Naive thymus-derived CD4-positive, alpha-beta T cell (primary cell): ENCODE results near the gene IGSF1. TPM values are rescaled to one million over a fixed set of nuclear protein-coding genes. Genes with fewer than 3 reads are reported as not detected.

Experiments used
- ATAC-seq: fragments of 150-1000 bp; cut with Tn5 transposase; 2 replicates; pipeline ENCODE4 v1.10.0; 2021; ENCODE audit warnings: mild to moderate bottlenecking, moderate library complexity
- CTCF ChIA-PET: fragments of 350-600 bp; sonication (Branson Sonifier 250); formaldehyde crosslinking; loops from one replicate; lab custom pipeline; 2021; ENCODE audit warnings: antibody characterized with exemption; lab: Charles Lee
- POLR2A ChIA-PET: fragments of 350-600 bp; sonication (Branson Sonifier 250); formaldehyde crosslinking; loops from one replicate; lab custom pipeline; 2021; ENCODE audit warnings: antibody characterized with exemption, inconsistent platforms; lab: Charles Lee
- DNase-seq, 9 donors: peaks; one replicate each; pipeline versions ENCODE4 v3.0.0 to v3.0.0-alpha.2; 2020 to 2022; ENCODE audit warnings: mixed read lengths in 1 of 9
- H3K27ac ChIP-seq: one replicate; pipeline ENCODE4 v1.7.0; 2013; ENCODE audit warnings: mild to moderate bottlenecking, low read depth, low read length, moderate library complexity
- H3K27me3 ChIP-seq, 2 donors: one replicate each; pipeline ENCODE4 v1.7.0; 2013; ENCODE audit warnings: low read length in 2 of 2, mild to moderate bottlenecking in 2 of 2, moderate library complexity in 2 of 2; ENCODE audit not compliant: control insufficient read depth in 2 of 2, insufficient read depth in 2 of 2
- H3K36me3 ChIP-seq, 3 experiments: 1 replicate in 2 of 3; 2 replicates in 1 of 3; pipeline ENCODE4 v1.7.0; 2013; ENCODE audit warnings: low read length in 3 of 3, mild to moderate bottlenecking in 3 of 3, moderate library complexity in 1 of 3; ENCODE audit not compliant: insufficient read depth in 3 of 3, control insufficient read depth in 2 of 3
- H3K4me1 ChIP-seq, 2 donors: one replicate each; pipeline ENCODE4 v1.7.0; 2013; ENCODE audit warnings: low read length in 2 of 2, mild to moderate bottlenecking in 2 of 2, moderate library complexity in 1 of 2; ENCODE audit not compliant: control insufficient read depth in 2 of 2, insufficient read depth in 2 of 2
- H3K4me3 ChIP-seq: 2 replicates; pipeline ENCODE4 v1.7.0; 2013; ENCODE audit warnings: mild to moderate bottlenecking, low read length
- H3K9me3 ChIP-seq, 3 experiments: 1 replicate in 2 of 3; 2 replicates in 1 of 3; pipeline ENCODE4 v1.7.0; 2013; ENCODE audit warnings: low read length in 3 of 3; ENCODE audit not compliant: control insufficient read depth in 2 of 3
- H3K27ac Mint-ChIP-seq, 9 donors: one replicate each; pipeline ENCODE4 v1.8.0; 2020 to 2022; ENCODE audit warnings: mixed read lengths in 9 of 9, mild to moderate bottlenecking in 8 of 9, moderate library complexity in 5 of 9, inconsistent platforms in 2 of 9
- H3K27me3 Mint-ChIP-seq, 5 donors: one replicate each; pipeline ENCODE4 v1.8.0; 2021 to 2022; ENCODE audit warnings: mixed read lengths in 5 of 5, mild to moderate bottlenecking in 1 of 5
- H3K36me3 Mint-ChIP-seq, 5 donors: one replicate each; pipeline ENCODE4 v1.8.0; 2020 to 2022; ENCODE audit warnings: mixed read lengths in 5 of 5, mild to moderate bottlenecking in 3 of 5, inconsistent platforms in 1 of 5
- H3K4me1 Mint-ChIP-seq, 7 donors: one replicate each; pipeline ENCODE4 v1.8.0; 2020 to 2022; ENCODE audit warnings: mixed read lengths in 7 of 7, mild to moderate bottlenecking in 3 of 7, inconsistent platforms in 1 of 7
- H3K4me3 Mint-ChIP-seq, 10 donors: one replicate each; pipeline ENCODE4 v1.8.0; 2020 to 2022; ENCODE audit warnings: mild to moderate bottlenecking in 10 of 10, mixed read lengths in 10 of 10, moderate library complexity in 6 of 10, inconsistent platforms in 2 of 10
- H3K9me3 Mint-ChIP-seq, 11 donors: one replicate each; pipeline ENCODE4 v1.8.0; 2020 to 2022; ENCODE audit warnings: mixed read lengths in 11 of 11, mild to moderate bottlenecking in 4 of 11, inconsistent platforms in 1 of 11, moderate library complexity in 1 of 11
- intact Hi-C, 2 donors: fragments of 100-400 bp; cut with micrococcal nuclease; formaldehyde crosslinking; loops; one replicate each; pipeline ENCODE4 v1.15.1; 2023
- polyA plus RNA-seq, 2 donors: library from polyadenylated mRNA; unstranded; fragments of 300-500 nt; fragmentation: Illumina TruSeq; gene quantifications; one replicate each; pipeline ENCODE4 v1.2.3, GENCODE V29; 2021
- total RNA-seq, 6 experiments: library from RNA in 5 of 6; stranded (reverse) in 5 of 6; gene quantifications; 1 replicate in 5 of 6; 2 replicates in 1 of 6; pipeline ENCODE4 v1.2.3 and lab custom pipeline; 2021 to 2026

Gene IGSF1
- total RNA-seq: not detected
- not detected for polyA plus RNA-seq
- total RNA-seq (lab: John Stamatoyannopoulos, UW): not detected

- H3K4me3 Mint-ChIP-seq: peak within 1 kb of the TSS in 6 of 10 donors; percentile 0 to 47 (median 28)
- H3K27me3 Mint-ChIP-seq: peaks cover 5 to 27% (median 17%) of the 10 kb centered on the region in 5 donors
- no peaks in the 10 kb centered on the region for H3K36me3 Mint-ChIP-seq
- no peaks in the 10 kb centered on the region for H3K27me3 ChIP-seq
- no peaks in the 10 kb centered on the region for H3K9me3 ChIP-seq
- no peak for ATAC-seq
- ChIA-PET CTCF (no interaction called here), POLR2A (no interaction called here)
- peaks cover 0 to 5% (median 0%) of the 10 kb centered on the region in 7 donors for H3K4me1 Mint-ChIP-seq
- no peak within 1 kb of the TSS for H3K4me3 ChIP-seq
- H3K36me3 ChIP-seq: no peaks in the 10 kb centered on the region
- no peak for DNase-seq
- no peaks in the 10 kb centered on the region for H3K4me1 ChIP-seq
- intact Hi-C loops: no loop called here
- no peaks in the 10 kb centered on the region for H3K9me3 Mint-ChIP-seq
- no peak within 1 kb of the TSS for H3K27ac ChIP-seq
- H3K27ac Mint-ChIP-seq: no peak within 1 kb of the TSS
Observed at GRCh38 chrX:131288738-131289511, at the start of gene IGSF1. IGSF1 (minus strand) TSS chrX:131289306; CDS start chrX:131286674, 2,632 bp downstream.

GRCh38 chrX:131332331-131332730, 43.2 kb upstream of the IGSF1 start:
- Mint-ChIP-seq H3K4me3 (no peak overlapping the region), H3K9me3 (peaks cover 0 to 2% (median 0%) of the 10 kb centered on the region in 11 donors), H3K36me3 (no peaks in the 10 kb centered on the region), H3K27ac (no peak overlapping the region), H3K4me1 (no peaks in the 10 kb centered on the region), H3K27me3 (peaks cover 0 to 10% (median 0%) of the 10 kb centered on the region in 5 donors)
- ChIA-PET POLR2A (no interaction called here), CTCF (no interaction called here)
- no peaks in the 10 kb centered on the region for H3K4me1 ChIP-seq
- ATAC-seq (no peak), DNase-seq (no peak)
- no peaks in the 10 kb centered on the region for H3K36me3 ChIP-seq
- no peaks in the 10 kb centered on the region for H3K27me3 ChIP-seq
- H3K4me3 ChIP-seq: no peak overlapping the region
- intact Hi-C loops: no loop called here
- no peaks in the 10 kb centered on the region for H3K9me3 ChIP-seq
- H3K27ac ChIP-seq: no peak overlapping the region

GRCh38 chrX:131331152-131331551, 42.0 kb upstream of the IGSF1 start:
- Histone ChIP-seq H3K9me3 (no peaks in the 10 kb centered on the region), H3K27ac (no peak overlapping the region), H3K36me3 (no peaks in the 10 kb centered on the region), H3K4me1 (no peaks in the 10 kb centered on the region), H3K4me3 (no peak overlapping the region), H3K27me3 (no peaks in the 10 kb centered on the region)
- Mint-ChIP-seq H3K36me3 (peaks cover 0 to 8% (median 0%) of the 10 kb centered on the region in 5 donors), H3K4me1 (no peaks in the 10 kb centered on the region), H3K27me3 (peaks cover 0 to 10% (median 0%) of the 10 kb centered on the region in 5 donors), H3K9me3 (peaks cover 0 to 8% (median 4%) of the 10 kb centered on the region in 11 donors), H3K27ac (no peak overlapping the region), H3K4me3 (no peak overlapping the region)
- intact Hi-C loops: no loop called here
- ChIA-PET CTCF (no interaction called here), POLR2A (no interaction called here)
- DNase-seq: no peak
- ATAC-seq: no peak

- H3K27me3 Mint-ChIP-seq: peaks cover 0 to 10% (median 0%) of the 10 kb centered on the region in 5 donors
- Histone ChIP-seq H3K9me3 (no peaks in the 10 kb centered on the region), H3K27me3 (no peaks in the 10 kb centered on the region), H3K36me3 (no peaks in the 10 kb centered on the region), H3K4me3 (no peak overlapping the region), H3K4me1 (no peaks in the 10 kb centered on the region), H3K27ac (no peak overlapping the region)
- intact Hi-C loops: no loop called here
- DNase-seq: no peak
- CTCF ChIA-PET: no interaction called here
- POLR2A ChIA-PET: no interaction called here
- ATAC-seq: no peak
- no peak overlapping the region for H3K4me3 Mint-ChIP-seq
- peaks cover 0 to 8% (median 0%) of the 10 kb centered on the region in 5 donors for H3K36me3 Mint-ChIP-seq
- peaks cover 0 to 11% (median 4%) of the 10 kb centered on the region in 11 donors for H3K9me3 Mint-ChIP-seq
- no peak overlapping the region for H3K27ac Mint-ChIP-seq
- no peaks in the 10 kb centered on the region for H3K4me1 Mint-ChIP-seq
Observed at GRCh38 chrX:131330735-131331134, 41.6 kb upstream of the IGSF1 start.

- Histone ChIP-seq H3K27me3 (no peaks in the 10 kb centered on the region), H3K27ac (no peak overlapping the region), H3K36me3 (no peaks in the 10 kb centered on the region), H3K4me3 (no peak overlapping the region), H3K4me1 (no peaks in the 10 kb centered on the region), H3K9me3 (no peaks in the 10 kb centered on the region)
- Mint-ChIP-seq H3K36me3 (peaks cover 0 to 8% (median 0%) of the 10 kb centered on the region in 5 donors), H3K4me3 (no peak overlapping the region), H3K4me1 (no peaks in the 10 kb centered on the region), H3K9me3 (peaks cover 0 to 11% (median 5%) of the 10 kb centered on the region in 11 donors), H3K27ac (no peak overlapping the region), H3K27me3 (peaks cover 0 to 8% (median 5%) of the 10 kb centered on the region in 5 donors)
- ChIA-PET CTCF (no interaction called here), POLR2A (no interaction called here)
- DNase-seq (no peak), ATAC-seq (no peak)
- intact Hi-C loops: no loop called here
Observed at GRCh38 chrX:131322651-131323050, 33.5 kb upstream of the IGSF1 start.

GRCh38 chrX:131317326-131317725, 28.2 kb upstream of the IGSF1 start:
- Mint-ChIP-seq H3K27ac (no peak overlapping the region), H3K9me3 (no peaks in the 10 kb centered on the region), H3K36me3 (no peaks in the 10 kb centered on the region), H3K27me3 (peaks cover 0 to 6% (median 0%) of the 10 kb centered on the region in 5 donors), H3K4me3 (no peak overlapping the region), H3K4me1 (no peaks in the 10 kb centered on the region)
- H3K4me1 ChIP-seq: no peaks in the 10 kb centered on the region
- no peaks in the 10 kb centered on the region for H3K36me3 ChIP-seq
- no peak for DNase-seq
- no peaks in the 10 kb centered on the region for H3K9me3 ChIP-seq
- no peak overlapping the region for H3K27ac ChIP-seq
- ATAC-seq: no peak
- no peaks in the 10 kb centered on the region for H3K27me3 ChIP-seq
- no peak overlapping the region for H3K4me3 ChIP-seq
- ChIA-PET CTCF (no interaction called here), POLR2A (no interaction called here)
- intact Hi-C loops: no loop called here

GRCh38 chrX:131316260-131316659, 27.2 kb upstream of the IGSF1 start:
- intact Hi-C loops: no loop called here
- no peaks in the 10 kb centered on the region for H3K4me1 ChIP-seq
- no peaks in the 10 kb centered on the region for H3K27me3 ChIP-seq
- ATAC-seq (no peak), DNase-seq (no peak)
- no peaks in the 10 kb centered on the region for H3K9me3 Mint-ChIP-seq
- H3K9me3 ChIP-seq: no peaks in the 10 kb centered on the region
- H3K27me3 Mint-ChIP-seq: peaks cover 0 to 5% (median 0%) of the 10 kb centered on the region in 5 donors
- CTCF ChIA-PET: no interaction called here
- no peaks in the 10 kb centered on the region for H3K4me1 Mint-ChIP-seq
- H3K36me3 Mint-ChIP-seq: no peaks in the 10 kb centered on the region
- POLR2A ChIA-PET: no interaction called here
- H3K27ac Mint-ChIP-seq: no peak overlapping the region
- no peak overlapping the region for H3K27ac ChIP-seq
- H3K4me3 Mint-ChIP-seq: no peak overlapping the region
- no peak overlapping the region for H3K4me3 ChIP-seq
- H3K36me3 ChIP-seq: no peaks in the 10 kb centered on the region
